Gastroesophageal sphincter (tissue), 4 donors: Measurements from ENCODE around the gene B4GALNT1. TPM values are rescaled to one million over a fixed set of nuclear protein-coding genes. Genes with fewer than 3 reads are reported as not detected.

Source experiments
- ATAC-seq: fragments of 150-250 bp; one replicate; pipeline ENCODE4 v1.9.1; 2016; ENCODE audit warnings: mild to moderate bottlenecking, moderate library complexity
- H3K27ac ChIP-seq, 4 donors: fragments of 200-600 bp; sonication (generic) in 3 of 4; 1 replicate in 3 of 4; 2 replicates in 1 of 4; pipeline ENCODE4 v1.5.1; 2016 to 2019
- H3K27me3 ChIP-seq: fragments of 200-600 bp; sonication (generic); one replicate; pipeline ENCODE4 v1.5.1; 2019
- H3K36me3 ChIP-seq, 2 donors: fragments of 200-600 bp; sonication (generic); one replicate each; pipeline ENCODE4 v1.5.1; 2019; ENCODE audit warnings: control low read depth in 1 of 2
- H3K4me1 ChIP-seq, 3 donors: fragments of 200-600 bp; sonication (generic); 1 replicate in 2 of 3; 2 replicates in 1 of 3; pipeline ENCODE4 v1.5.1; 2016 to 2019; ENCODE audit warnings: control low read depth in 2 of 3
- H3K4me3 ChIP-seq, 2 donors: fragments of 200-600 bp; sonication (generic); one replicate each; pipeline ENCODE4 v1.5.1; 2019; ENCODE audit warnings: mild to moderate bottlenecking in 1 of 2, moderate library complexity in 1 of 2
- H3K9me3 ChIP-seq, 3 donors: fragments of 200-600 bp; sonication (generic); one replicate each; pipeline ENCODE4 v1.5.1; 2017 to 2019; ENCODE audit warnings: control low read depth in 2 of 3
- CTCF ChIP-seq, 4 experiments: fragments of 200-600 bp in 2 of 4; fragments of 450-650 bp in 2 of 4; sonication (generic) in 1 of 4; IDR thresholded peaks; one replicate each; pipeline ENCODE4 v1.5.1; 2017 to 2019; ENCODE audit warnings: antibody characterized with exemption in 4 of 4, mild to moderate bottlenecking in 2 of 4, moderate library complexity in 2 of 4
- EP300 ChIP-seq: sonication (generic); formaldehyde crosslinking; IDR thresholded peaks from one replicate; pipeline ENCODE4 v1.6.1; 2017; ENCODE audit warnings: antibody characterized with exemption, mild to moderate bottlenecking
- POLR2A ChIP-seq, 2 donors: fragments of 450-650 bp; IDR thresholded peaks; one replicate each; pipeline ENCODE4 v1.6.1; 2017; ENCODE audit warnings: antibody characterized with exemption in 2 of 2, mild to moderate bottlenecking in 2 of 2, moderate library complexity in 1 of 2
- POLR2AphosphoS5 ChIP-seq: sonication (generic); formaldehyde crosslinking; IDR thresholded peaks from one replicate; pipeline ENCODE4 v1.6.1; 2017; ENCODE audit warnings: antibody characterized with exemption
- WGBS, 2 donors: methylation state at CpG; one replicate each; pipeline ENCODE4 v1.1.5; 2018; ENCODE audit warnings: low coverage in 1 of 2; 5-methylcytosine and 5-hydroxymethylcytosine counted together
- total RNA-seq, 4 donors: library from RNA; depleted of rRNA; stranded (reverse); fragments of >200 nt; gene quantifications; one replicate each; pipeline ENCODE4 v1.1.0, GENCODE V29; 2016

B4GALNT1 gene
- total RNA-seq, 4 donors from 2014 or later: 2.3 to 10.1 (median 5.0) TPM

GRCh38 chr12:57583008-57583831 lies 49.8 kb downstream of the B4GALNT1 start:
- no peak overlapping the region for H3K4me3 ChIP-seq
- H3K9me3 ChIP-seq: no peaks in the 10 kb centered on the region
- peak; percentile 88 for ATAC-seq
- H3K27me3 ChIP-seq: no peaks in the 10 kb centered on the region
- no peaks in the 10 kb centered on the region for H3K4me1 ChIP-seq
- peaks cover 0 to 12% of the 10 kb centered on the region in 2 donors for H3K36me3 ChIP-seq
- H3K27ac ChIP-seq: no peak overlapping the region
- whole genome bisulfite sequencing, 2 donors: 39 to 44% methylated on average over 9 to 10 of the region's 13 CpGs
- TF ChIP-seq POLR2AphosphoS5 (no peak), POLR2A (IDR thresholded peaks at IDR 0.05) (no peak), CTCF (IDR thresholded peaks at IDR 0.05) (peak; percentile 94 to 98 (median 96))

GRCh38 chr12:57582440-57582839 lies 50.6 kb downstream of the B4GALNT1 start:
- H3K27me3 ChIP-seq: no peaks in the 10 kb centered on the region
- H3K27ac ChIP-seq: no peak overlapping the region
- H3K36me3 ChIP-seq: peaks cover 0 to 20% of the 10 kb centered on the region in 2 donors
- no peak for ATAC-seq
- TF ChIP-seq EP300 (no peak), POLR2AphosphoS5 (no peak)
- WGBS, 2 donors: 100% methylated on average over 1 of the region's 1 CpG; no CpG with 5 or more reads in 1 of the 2 donors
- no peaks in the 10 kb centered on the region for H3K4me1 ChIP-seq
- H3K9me3 ChIP-seq: no peaks in the 10 kb centered on the region
- no peak overlapping the region for H3K4me3 ChIP-seq

GRCh38 chr12:57581802-57582201 lies 51.2 kb downstream of the B4GALNT1 start:
- Histone ChIP-seq H3K4me3 (no peak overlapping the region), H3K27me3 (no peaks in the 10 kb centered on the region), H3K27ac (no peak overlapping the region), H3K9me3 (no peaks in the 10 kb centered on the region), H3K36me3 (peaks cover 0 to 24% of the 10 kb centered on the region in 2 donors), H3K4me1 (no peaks in the 10 kb centered on the region)
- TF ChIP-seq CTCF (IDR thresholded peaks at IDR 0.05): no peak
- TF ChIP-seq POLR2A (IDR thresholded peaks at IDR 0.05): no peak
- 100% methylated on average over 1 of the region's 1 CpG; no CpG with 5 or more reads in 1 of the 2 donors for WGBS, 2 donors
- ATAC-seq: no peak

GRCh38 chr12:57580466-57580795 lies 52.6 kb downstream of the B4GALNT1 start:
- Histone ChIP-seq H3K4me1 (no peaks in the 10 kb centered on the region), H3K4me3 (no peak overlapping the region), H3K27me3 (no peaks in the 10 kb centered on the region), H3K27ac (no peak overlapping the region), H3K36me3 (peaks cover 0 to 36% of the 10 kb centered on the region in 2 donors), H3K9me3 (no peaks in the 10 kb centered on the region)
- TF ChIP-seq POLR2A (IDR thresholded peaks at IDR 0.05) (no peak), EP300 (no peak), POLR2AphosphoS5 (no peak), CTCF (IDR thresholded peaks at IDR 0.05) (no peak)
- WGBS, 2 donors: 78 to 89% methylated on average over 1 of the region's 4 CpGs
- no peak for ATAC-seq

- peaks cover 0 to 36% of the 10 kb centered on the region in 2 donors for H3K36me3 ChIP-seq
- WGBS, 2 donors: 71 to 77% methylated on average over 5 to 7 of the region's 8 CpGs
- no peaks in the 10 kb centered on the region for H3K27me3 ChIP-seq
- H3K4me1 ChIP-seq: no peaks in the 10 kb centered on the region
- TF ChIP-seq POLR2A (IDR thresholded peaks at IDR 0.05): no peak
- TF ChIP-seq EP300: no peak
- no peak for TF ChIP-seq CTCF (IDR thresholded peaks at IDR 0.05)
- TF ChIP-seq POLR2AphosphoS5: no peak
- no peak overlapping the region for H3K27ac ChIP-seq
- no peak for ATAC-seq
- H3K4me3 ChIP-seq: no peak overlapping the region
- no peaks in the 10 kb centered on the region for H3K9me3 ChIP-seq
These were observed 53.1 kb downstream of the B4GALNT1 start for GRCh38 chr12:57579677-57580465.
